HG03565 (cell line): ENCODE results near the gene S100A1.
"Not testable (repeated sequence)": the region's sequence is repeated elsewhere in the genome, so short reads cannot be mapped to it uniquely, and the experiment has no call there.

Experiments used
- ATAC-seq: cut with Tn5 transposase; IDR thresholded peaks from one replicate; pipeline ENCODE4 v1.9.1; 2021; ENCODE audit warnings: mild to moderate bottlenecking, moderate library complexity; ENCODE audit not compliant: unreplicated experiment

Gene S100A1

DNA sequence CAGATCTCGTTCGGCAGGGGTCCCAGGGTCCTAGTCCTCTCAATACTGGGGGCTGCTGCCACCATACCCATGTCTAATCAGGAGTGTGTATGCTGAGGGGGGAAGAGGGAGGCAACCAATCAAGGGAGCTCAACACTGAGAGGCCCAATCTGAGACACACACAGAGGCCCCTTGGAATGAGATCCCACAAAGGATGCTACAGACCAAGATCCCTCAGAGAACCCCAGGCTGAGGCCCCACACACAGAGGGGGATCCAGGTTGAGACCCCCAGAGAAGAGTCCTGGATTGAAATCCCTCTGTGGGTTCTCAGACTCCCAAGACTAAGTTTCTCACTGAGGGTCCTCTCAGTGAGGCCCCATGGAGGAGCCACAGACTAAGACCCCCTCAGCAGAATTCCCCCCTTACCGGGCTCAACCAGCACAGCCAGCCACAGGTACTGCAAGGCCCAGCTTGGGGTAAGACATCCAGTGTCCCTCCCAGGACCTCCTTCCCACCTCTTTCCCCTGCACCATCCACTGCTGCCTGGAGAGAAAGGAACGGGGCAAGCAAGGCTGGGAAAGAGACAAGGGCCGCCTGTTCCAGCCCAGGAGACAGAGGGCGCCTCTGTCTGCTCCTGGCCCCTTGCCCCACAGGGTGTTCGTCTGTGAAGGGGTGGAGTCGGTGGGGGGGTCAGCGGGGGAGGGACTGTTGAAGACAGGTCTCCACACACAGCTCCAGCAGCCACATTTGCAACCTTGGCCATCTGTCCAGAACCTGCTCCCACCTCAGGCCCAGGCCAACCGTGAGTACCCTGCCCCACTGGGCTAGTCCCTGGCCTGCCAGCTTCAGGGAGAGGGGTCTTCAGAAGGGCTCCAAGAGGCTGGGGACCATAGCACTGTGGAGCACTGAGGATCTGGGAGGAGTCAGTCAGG lies at the start of gene S100A1:
S100A1 (plus strand) TSS at position 720 of the 912 bp plus-strand sequence. CDS start 2,088 bp downstream, outside the sequence.
- no peak for ATAC-seq

DNA sequence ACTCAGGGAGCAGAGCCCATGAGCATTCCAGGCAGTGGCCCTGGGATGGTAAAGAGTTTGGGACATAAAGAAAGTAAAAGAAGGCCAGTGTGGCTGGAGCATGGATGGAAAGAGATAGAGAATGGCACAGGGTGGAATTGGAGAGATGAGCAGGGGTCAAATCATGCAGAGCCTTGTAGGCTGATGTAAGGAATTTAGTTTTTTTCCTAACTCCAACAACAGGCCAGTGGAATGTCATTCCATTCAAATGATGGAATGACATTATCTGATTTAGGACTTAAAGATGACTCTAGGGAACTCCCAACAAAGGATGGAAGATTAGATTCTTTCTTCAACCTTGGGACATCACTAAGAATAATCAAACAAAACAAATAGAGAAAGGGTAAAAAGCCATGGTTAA lies 49.7 kb upstream of the S100A1 start:
- ATAC-seq: no peak

DNA sequence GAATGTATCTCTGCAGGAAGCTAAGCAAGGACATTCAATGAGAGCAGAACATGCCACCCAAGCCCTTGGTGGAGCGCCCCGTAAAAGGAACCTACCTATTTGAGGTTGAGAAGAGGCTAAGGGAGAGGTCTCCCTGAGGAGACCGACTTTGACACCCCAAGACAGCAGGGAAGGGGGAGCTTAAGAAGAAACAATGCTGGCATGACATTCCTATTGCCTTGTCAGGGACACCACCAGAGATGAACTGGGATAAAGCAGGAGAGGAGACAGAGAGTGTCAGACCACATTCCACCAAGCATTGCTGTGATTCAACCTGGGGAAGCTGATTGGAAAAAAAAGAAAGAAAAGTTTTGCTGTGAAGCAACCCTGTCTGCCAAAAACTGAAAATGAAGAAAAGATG lies 49.3 kb upstream of the S100A1 start:
- no peak for ATAC-seq

DNA sequence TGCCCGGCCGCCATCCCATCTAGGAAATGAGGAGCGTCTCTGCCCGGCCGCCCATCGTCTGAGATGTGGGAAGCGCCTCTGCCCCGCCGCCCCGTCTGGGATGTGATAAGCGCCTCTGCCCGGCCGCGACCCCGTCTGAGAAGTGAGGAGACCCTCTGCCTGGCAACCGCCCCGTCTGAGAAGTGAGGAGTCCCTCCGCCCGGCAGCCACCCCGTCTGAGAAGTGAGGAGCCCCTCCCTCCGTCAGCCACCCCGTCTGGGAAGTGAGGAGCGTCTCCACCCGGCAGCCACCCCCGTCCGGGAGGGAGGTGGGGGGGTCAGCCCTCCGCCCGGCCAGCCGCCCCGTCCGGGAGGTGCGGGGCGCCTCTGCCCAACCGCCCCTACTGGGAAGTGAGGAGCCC lies 45.4 kb upstream of the S100A1 start:
- ATAC-seq: not testable (repeated sequence)

DNA sequence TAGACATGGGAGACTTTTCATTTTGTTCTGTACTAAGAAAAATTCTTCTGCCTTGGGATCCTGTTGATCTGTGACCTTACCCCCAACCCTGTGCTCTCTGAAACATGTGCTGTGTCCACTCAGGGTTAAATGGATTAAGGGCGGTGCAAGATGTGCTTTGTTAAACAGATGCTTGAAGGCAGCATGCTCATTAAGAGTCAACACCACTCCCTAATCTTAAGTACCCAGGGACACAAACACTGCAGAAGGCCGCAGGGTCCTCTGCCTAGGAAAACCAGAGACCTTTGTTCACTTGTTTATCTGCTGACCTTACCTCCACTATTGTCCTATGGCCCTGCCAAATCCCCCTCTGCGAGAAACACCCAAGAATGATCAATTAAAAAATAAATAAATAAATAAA lies 44.7 kb upstream of the S100A1 start:
- not testable (repeated sequence) for ATAC-seq

DNA sequence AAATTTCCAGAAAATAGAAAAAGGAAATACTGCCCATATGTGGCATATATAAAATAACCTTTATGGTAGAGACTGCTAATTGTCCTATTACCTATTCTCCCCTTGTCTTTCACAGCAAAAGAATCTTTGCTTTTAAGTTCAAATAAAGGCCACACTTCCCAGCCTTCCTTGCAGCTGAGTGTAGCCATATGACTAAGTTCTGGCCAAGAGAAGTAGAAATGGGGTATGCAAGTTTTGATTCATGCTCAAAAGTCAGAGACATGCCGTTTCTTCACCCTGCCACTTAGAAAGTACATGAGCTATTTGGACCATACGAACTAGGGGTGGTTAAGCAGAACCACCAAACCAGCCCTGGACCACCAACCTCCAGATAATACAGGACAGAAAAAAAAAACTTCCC lies 44.3 kb upstream of the S100A1 start:
- ATAC-seq: no peak

DNA sequence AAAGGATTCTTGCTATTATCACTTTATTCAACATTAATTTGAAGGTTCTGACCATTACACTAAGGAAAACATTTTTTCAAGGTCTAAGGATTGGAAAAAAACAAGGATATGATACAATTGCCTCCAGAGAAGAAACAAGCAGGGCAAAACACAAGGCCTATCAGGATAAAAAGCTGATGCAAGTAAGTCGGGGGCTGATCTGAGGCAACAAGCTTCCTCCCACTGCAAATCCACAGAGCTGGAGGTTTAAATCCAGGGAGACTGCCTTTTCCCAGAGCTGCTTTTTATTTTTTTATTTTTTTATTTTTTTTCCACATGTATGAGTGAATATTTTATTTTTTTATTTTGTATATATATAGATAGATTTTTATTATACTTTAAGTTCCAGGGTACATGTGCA lies 43.2 kb upstream of the S100A1 start:
- no peak for ATAC-seq

DNA sequence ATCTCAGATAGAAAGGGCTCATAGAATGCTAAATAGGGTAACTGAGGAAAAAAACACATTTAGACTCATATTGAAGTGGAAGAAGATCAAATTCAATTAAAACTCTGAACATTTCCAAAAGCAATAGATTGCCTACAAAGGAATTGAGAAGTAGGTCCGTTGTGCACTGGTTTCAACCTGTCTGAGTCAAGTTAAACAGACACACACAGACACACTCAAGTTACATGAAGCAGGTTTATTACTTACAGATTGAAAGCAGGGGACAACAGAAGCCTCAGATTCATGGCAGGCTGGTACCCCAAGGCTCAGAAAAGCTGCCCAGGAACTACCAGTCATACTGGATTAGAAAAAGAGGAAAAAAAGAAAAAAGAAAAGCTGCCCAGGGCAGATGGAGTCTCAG lies 41.9 kb upstream of the S100A1 start:
- no peak for ATAC-seq

DNA sequence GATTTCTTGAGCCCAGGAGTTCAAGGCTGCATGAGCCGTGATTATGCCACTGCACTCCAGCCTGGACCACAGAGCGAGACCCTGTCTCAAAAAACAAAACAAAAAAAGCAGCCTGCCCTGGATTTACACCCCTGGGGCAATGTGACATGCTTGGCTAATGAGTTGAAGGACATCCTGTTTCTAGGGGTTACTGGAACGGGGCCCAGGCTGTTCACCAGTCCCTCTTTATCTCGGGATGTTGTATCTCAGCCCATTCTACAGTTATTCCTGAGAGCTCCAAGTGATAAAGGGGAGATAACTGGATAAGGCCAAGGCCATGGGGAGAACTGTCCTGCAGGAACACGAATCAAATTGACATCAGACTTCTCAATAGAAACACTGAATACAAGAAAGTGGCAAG lies 40.9 kb upstream of the S100A1 start:
- ATAC-seq: no peak

DNA sequence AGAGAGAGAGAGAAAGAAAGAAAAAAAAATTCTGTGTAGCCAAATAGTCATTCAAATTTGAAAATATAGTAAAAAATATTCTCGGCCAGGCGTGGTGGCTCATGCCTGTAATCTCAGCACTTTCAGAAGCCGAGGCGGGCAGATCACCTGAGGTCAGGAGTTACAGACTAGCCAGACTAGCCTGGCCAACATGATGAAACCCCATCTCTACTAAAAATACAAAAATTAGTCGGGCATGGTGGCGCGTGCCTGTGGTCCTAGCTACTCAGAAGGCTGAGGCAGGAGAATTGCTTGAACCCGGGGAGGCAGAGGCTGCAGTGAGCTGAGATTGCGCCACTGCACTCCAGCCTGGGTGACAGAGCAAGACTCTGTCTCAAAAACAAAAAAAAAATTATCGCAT lies 40.2 kb upstream of the S100A1 start:
- not testable (repeated sequence) for ATAC-seq

DNA sequence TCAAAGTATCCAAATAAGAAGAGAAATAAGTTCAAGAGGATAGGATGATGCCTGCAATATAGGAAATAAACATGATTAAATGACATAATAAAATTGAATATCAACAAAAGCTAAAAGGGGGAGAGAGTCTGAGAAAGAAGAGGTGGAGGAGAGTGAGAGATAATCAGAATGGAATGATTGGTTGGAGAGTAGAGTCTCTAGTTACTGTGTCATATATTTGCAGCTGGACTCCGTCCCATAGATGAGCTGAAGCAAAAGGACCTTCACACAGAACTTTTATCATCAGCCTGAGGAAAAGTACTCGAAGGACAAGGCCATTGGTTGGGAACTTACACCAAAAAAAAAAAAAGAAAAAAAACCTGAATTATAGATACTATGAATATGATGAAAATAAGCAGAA lies 39.8 kb upstream of the S100A1 start:
- no peak for ATAC-seq

DNA sequence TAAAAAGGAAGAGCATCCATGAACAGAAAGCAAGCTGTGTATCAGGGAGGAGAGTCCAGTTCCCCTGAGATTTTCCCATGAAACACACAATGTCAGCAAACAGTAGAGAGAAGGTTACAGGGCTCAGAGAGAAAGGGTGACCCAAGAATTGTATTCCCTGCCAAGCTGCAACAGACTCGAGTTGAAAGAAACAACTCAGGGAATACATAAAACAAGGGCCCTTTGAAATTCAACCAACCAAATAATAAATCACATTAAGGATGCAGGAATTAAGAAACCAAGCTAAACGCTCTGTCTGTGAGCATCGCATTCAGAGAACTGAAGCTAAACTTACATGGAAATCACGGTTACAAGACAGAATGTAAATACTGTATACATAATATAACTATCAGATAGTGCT lies 35.5 kb upstream of the S100A1 start:
- no peak for ATAC-seq

DNA sequence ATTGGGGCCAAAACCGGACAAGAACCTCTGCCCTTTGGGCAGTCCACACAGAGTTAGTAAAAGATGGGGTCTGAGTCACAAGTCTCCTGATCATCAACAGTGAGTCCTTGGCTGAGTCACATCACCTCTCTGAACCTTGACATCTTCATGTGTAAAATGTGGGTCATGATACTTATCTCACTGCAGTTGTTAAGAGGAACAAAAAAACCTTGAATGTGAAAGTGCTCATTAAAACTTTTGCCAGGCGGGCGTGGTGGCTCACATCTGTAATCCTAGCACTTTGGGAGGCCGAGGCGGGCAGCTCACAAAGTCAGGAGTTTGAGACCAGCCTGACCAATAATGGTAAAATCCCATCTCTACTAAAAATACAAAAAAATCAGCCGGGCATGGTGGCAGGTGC lies 31.0 kb upstream of the S100A1 start:
- no peak for ATAC-seq

DNA sequence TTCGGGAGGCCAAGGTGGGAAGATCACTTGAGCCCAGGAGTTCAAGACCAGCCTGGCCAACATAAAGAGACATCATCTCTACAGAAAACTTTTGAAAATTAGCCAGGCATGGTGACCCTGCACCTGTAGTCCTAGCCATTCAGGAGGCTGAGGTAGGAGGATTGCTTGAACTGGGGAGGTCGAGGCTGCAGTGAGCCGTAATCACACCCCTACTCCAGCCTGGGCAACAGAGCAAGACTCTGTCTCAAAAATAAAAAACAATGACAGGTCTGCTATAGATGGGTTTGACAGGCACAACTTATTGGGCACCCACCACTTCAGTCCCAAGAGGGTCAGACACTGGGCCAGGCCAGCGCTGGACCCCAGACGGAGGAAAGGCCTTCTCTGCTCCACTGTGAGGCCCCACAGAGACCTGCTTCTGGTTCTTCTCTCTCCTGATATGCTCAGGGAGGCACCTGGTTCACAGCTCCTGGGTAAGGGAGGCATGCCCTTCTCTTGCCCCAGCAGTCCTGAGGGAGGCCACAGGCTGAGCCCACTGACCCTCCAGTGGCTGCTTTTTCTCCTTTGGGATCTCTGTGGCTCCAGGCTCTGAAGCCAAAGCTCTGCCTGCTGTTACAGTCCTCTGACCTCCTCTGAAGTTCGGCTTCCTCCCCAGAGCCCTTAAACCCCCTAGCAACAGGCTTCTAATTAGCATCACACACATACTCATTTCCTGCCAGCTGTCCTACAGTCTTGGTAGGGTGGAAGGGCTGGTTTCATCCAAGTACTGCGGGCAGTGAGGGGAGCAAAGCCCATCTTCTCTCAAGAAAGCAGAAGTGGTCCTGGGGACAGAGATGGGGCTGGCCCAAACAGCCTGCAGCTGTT lies 29.7 kb upstream of the S100A1 start:
- peak; percentile 88 for ATAC-seq

DNA sequence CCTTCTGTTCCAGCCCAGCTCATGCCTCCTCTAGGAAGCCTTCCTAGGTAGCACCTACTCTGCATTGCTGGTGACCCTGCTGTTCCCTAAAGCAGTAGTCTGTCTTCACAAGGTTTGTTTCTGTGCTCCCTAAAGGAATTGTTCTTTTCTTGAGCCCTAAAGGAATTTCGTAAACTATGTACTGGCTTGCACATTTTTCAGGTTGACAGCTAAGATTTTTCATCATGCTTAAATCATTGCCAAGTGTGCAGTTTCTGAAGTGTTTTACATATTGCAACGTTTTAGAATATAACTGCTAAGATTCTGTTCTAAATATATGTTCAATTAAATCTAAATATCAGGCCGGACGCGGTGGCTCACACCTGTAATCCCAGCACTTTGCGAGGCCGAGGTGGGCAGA lies 28.4 kb upstream of the S100A1 start:
- ATAC-seq: no peak

DNA sequence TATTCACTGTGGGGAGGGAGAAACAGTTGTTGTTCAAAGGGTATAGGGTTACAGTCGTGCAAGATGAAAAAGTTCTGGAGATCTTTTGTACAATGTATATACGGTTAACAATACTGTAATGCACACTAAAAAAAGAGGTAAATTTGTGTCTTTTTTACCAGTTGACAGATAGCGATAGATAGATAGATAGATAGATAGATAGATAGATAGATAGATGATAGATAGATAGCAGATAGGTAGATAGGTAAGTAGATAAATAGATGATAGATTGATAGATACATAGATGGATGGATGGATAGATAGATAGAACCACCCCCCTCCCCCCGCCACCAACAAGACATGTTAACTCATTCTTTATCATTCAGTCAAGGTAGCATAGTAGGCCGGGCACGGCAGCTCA lies 25.5 kb upstream of the S100A1 start:
- no peak for ATAC-seq

DNA sequence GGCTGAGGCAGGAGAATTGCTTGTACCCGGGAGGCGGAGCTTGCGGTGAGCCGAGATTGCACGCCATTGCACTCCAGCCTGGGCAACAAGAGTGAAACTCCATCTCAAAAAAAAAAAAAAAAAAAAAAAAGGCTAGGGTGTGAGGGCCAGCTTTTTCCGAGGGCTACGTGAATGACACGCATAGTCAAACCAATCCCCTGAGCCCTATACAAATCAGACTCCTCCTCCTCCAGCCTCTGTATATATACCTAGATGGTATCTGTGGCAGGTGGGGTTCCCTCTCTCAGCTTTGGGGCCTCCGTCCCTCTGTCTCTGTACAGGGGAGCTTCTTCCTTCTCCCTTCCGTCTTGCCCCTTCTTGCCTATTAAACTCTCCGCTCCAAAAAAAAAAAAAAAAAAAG lies 22.0 kb upstream of the S100A1 start:
- no peak for ATAC-seq

DNA sequence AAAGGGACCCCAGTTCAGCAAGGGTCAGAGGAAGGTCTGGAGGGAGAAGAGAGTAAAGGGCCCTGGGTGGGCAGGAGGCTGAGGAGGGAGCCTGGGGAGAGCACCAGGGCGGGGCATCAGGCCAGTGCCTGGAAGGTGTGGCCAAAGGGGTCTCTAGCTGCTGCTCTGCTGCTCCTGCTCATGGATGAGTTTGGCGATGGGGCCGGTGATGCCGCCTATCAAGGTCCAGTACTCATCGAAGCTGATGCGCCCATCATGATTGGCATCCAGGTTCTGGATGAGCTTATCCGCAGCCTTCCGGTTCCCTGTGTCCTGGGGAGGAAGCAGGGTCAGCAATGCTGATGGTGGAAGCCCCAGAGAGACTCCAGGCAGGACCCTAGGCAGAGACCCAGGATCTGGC lies 20.9 kb upstream of the S100A1 start:
- ATAC-seq: no peak

DNA sequence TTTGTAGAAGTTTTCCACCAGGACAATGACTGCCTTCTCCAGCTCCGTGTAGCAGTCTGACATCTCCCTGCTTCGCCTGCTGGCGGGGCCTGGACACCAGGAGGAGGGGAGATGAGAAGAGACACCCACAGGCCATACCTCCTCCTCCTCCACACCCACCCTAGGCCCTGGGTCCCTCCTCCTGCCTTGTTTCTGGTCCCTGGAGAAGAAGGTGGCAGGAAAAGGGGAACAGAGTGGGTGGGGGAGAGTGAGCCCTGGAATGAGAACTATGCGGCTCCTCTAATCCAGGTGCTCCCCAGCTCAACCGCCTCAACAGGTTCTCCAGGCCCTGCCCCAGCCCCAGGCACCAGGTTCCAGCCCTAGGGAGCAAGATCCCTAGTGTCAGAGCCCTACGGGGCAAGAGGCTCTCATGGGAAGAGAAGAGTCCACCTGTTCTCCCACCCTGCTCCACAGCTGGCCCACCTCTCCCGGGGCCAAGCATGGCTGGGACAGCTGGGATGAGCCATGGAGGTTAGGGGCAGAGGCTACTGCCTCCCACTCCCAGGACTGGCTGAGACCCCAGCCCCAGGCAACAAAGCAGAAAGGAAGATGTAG lies 20.0 kb upstream of the S100A1 start:
- no peak for ATAC-seq

DNA sequence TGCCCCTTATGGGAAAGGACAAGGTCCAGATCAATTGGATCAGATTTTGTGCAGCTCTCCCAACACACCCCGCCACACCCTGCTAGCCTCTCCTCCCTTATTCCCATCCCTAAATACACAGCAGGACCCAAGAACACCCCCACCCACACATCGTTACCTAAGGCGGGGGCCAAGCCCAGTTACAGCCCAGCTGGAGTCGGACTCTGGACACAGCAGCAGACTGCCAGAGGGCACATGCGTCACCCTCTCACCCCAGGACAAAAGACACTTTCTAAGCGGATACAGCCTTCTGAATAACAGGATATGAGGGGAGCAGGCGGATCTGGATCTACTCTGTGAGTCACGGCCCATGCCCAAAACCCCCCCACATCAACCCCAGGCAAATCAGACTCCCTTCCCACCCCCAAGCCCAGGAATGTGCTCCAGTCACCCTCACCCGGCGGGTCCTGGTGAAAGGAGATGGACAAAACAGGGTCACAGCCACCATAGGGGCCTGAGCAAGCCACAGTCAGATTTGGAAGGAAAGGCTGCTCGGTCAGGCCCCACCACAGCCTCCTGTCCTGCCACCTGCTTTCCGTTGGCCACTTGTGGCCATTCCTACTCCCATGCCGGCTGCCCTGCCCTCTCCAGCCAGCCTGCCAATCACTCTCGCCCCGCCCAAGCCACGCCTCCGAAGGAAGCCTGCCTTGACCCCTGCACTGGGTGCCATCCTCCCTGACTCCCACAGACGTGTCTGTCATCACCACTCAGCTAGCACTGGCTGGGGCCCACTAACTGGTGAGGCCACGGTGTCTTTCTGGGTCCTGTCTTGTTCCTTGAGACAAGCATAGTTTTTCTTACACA lies 19.3 kb upstream of the S100A1 start:
- ATAC-seq: no peak

DNA sequence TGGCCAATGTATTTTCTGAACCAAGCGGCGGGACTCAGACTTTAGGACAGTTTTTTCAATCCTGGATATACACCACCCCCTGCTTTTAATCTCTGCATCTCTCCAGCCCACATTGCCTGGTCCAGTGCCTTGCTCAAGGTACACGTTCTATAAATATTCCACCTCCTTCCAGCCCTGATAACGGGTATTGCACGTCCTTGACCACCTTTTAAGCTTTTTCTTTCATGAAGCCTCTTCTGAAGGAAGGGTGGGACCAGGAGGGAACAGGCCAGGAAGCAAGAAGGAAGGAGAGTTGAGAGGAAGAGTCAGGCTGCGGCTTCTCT lies 18.7 kb upstream of the S100A1 start:
- ATAC-seq: no peak
